Breast epithelium (tissue), 4 donors: Measurements from ENCODE around the gene ALOX5. TPM values are rescaled to one million over a fixed set of nuclear protein-coding genes. Genes with fewer than 3 reads are reported as not detected.
"Not testable (repeated sequence)": the region's sequence is repeated elsewhere in the genome, so short reads cannot be mapped to it uniquely, and the experiment has no call there.

Experiments used
- DNase-seq, 2 donors: peaks; one replicate each; pipeline ENCODE4 v3.0.0-alpha.2; 2019; ENCODE audit warnings: low spot score in 2 of 2
- H3K27ac ChIP-seq, 2 donors: fragments of 200-600 bp; sonication (generic) in 1 of 2; one replicate each; pipeline ENCODE4 v1.5.1; 2016 to 2019; ENCODE audit warnings: mild to moderate bottlenecking in 1 of 2
- H3K27me3 ChIP-seq, 2 donors: fragments of 200-600 bp; sonication (generic) in 1 of 2; one replicate each; pipeline versions ENCODE4 v1.5.1 to v1.6.0; 2017 to 2019; ENCODE audit warnings: control low read depth in 1 of 2, mild to moderate bottlenecking in 1 of 2
- H3K36me3 ChIP-seq: fragments of 200-600 bp; one replicate; pipeline ENCODE4 v1.5.1; 2019
- H3K4me1 ChIP-seq, 2 donors: fragments of 200-600 bp; sonication (generic); one replicate each; pipeline ENCODE4 v1.5.1; 2016 to 2019; ENCODE audit warnings: control low read depth in 1 of 2
- H3K4me3 ChIP-seq, 3 donors: fragments of 200-600 bp; sonication (generic); 1 replicate in 2 of 3; 2 replicates in 1 of 3; pipeline ENCODE4 v1.5.1; 2016 to 2019; ENCODE audit warnings: mild to moderate bottlenecking in 3 of 3, moderate library complexity in 2 of 3
- H3K9me3 ChIP-seq, 2 donors: fragments of 200-600 bp; sonication (generic) in 1 of 2; one replicate each; pipeline ENCODE4 v1.5.1; 2016 to 2019; ENCODE audit warnings: control low read depth in 1 of 2
- POLR2A ChIP-seq: fragments of 450-650 bp; IDR thresholded peaks from one replicate; pipeline ENCODE4 v1.6.1; 2016; ENCODE audit warnings: antibody characterized with exemption, mild to moderate bottlenecking, moderate library complexity
- POLR2AphosphoS5 ChIP-seq, 3 donors: sonication (generic); formaldehyde crosslinking; IDR thresholded peaks; one replicate each; pipeline ENCODE4 v1.6.1; 2017; ENCODE audit warnings: antibody characterized with exemption in 3 of 3
- intact Hi-C: fragments of 100-400 bp; cut with DNase I; formaldehyde crosslinking; loops from one replicate; pipeline ENCODE4 v1.15.1; 2023; ENCODE audit warnings: low total_unique reads
- total RNA-seq, 3 donors: library from RNA; depleted of rRNA; stranded (reverse); fragments of >200 nt; gene quantifications; one replicate each; pipeline ENCODE4 v1.1.0, GENCODE V29; 2016
- TF ChIP-seq, protein P1 (sequence below), 3 donors: fragments of 450-650 bp; IDR thresholded peaks; one replicate each; pipeline ENCODE4 v1.5.1; 2016 to 2017; ENCODE audit warnings: antibody characterized with exemption in 3 of 3, mild to moderate bottlenecking in 3 of 3, moderate library complexity in 3 of 3

The ALOX5 gene
- total RNA-seq, 3 donors from 2014 or later: 33.4 to 67.5 (median 49.0) TPM

DNA sequence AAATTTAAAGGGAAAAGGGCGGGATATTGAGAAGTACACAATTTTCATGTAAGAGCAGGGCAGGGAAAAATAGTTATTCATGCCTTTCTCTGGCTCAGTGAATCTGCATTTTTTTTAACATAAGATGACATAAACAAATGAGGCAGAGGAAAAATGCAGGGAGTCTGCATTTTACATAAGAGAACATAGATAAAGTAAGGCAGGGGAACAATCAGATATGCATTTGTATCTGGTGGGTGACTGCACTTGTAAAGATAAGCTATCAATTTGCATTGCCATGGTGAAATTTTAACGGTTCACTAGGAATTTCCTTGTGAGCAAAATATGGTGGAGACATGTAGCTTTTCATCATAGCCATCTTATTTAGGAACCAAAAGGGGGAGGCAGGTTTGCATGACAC lies 33.5 kb downstream of the ALOX5 start:
- no peaks in the 10 kb centered on the region for H3K36me3 ChIP-seq
- H3K4me1 ChIP-seq: no peaks in the 10 kb centered on the region
- no peak overlapping the region for H3K4me3 ChIP-seq
- DNase-seq: no peak
- no peaks in the 10 kb centered on the region for H3K27me3 ChIP-seq
- intact Hi-C loops: no loop called here
- no peak for TF ChIP-seq POLR2AphosphoS5 (IDR thresholded peaks at IDR 0.05)
- TF ChIP-seq, protein P1, sequence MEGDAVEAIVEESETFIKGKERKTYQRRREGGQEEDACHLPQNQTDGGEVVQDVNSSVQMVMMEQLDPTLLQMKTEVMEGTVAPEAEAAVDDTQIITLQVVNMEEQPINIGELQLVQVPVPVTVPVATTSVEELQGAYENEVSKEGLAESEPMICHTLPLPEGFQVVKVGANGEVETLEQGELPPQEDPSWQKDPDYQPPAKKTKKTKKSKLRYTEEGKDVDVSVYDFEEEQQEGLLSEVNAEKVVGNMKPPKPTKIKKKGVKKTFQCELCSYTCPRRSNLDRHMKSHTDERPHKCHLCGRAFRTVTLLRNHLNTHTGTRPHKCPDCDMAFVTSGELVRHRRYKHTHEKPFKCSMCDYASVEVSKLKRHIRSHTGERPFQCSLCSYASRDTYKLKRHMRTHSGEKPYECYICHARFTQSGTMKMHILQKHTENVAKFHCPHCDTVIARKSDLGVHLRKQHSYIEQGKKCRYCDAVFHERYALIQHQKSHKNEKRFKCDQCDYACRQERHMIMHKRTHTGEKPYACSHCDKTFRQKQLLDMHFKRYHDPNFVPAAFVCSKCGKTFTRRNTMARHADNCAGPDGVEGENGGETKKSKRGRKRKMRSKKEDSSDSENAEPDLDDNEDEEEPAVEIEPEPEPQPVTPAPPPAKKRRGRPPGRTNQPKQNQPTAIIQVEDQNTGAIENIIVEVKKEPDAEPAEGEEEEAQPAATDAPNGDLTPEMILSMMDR (IDR thresholded peaks at IDR 0.05): no peak
- TF ChIP-seq POLR2A: no peak
- H3K27ac ChIP-seq: no peak overlapping the region
- no peaks in the 10 kb centered on the region for H3K9me3 ChIP-seq

DNA sequence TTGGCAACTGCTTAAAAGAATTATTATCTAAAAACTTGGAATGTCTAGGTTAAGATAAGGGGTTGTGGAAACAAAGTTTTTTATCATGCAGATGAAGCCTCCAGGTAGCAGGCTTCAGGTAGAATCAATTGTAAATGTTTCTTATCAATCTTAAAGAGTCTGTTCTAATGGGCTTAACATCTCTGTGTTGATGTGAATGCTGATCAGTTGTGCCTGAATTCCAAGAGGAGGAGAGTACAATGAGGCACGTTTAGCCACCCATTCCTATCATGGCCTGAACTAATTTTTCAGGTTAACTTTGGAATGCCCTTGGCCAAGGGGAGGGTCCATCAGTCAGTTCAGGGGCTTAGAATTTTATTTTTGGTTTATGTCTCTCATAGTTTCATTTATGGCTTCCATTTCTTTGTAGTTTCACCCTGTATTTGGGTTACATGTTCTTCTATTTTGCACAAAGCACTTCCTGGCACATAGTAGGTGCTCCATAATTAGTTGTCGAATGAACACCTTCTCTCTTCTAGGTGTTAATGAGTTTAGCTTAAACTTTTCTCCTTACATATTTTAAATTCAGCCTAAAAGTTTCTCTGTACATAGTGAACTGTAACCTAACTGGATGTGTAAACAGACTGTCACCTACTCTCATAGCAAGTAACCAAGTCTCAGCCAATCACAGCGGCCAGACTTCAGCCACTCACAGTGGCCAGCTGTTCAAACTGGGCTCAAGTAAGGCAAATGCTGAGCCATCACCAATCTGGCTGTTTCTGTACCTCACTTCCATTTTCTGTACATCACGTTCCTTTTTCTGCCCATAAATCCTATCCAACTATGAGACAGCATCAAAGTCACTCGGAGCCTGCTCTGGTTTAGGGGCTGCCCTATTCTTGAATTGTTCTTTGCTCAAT lies 34.7 kb downstream of the ALOX5 start:
- no peak for DNase-seq
- no peak for TF ChIP-seq POLR2AphosphoS5 (IDR thresholded peaks at IDR 0.05)
- TF ChIP-seq POLR2A: no peak
- TF ChIP-seq, protein P1 (IDR thresholded peaks at IDR 0.05): no peak
- intact Hi-C loops: no loop called here
- Histone ChIP-seq H3K27ac (no peak overlapping the region), H3K4me3 (no peak overlapping the region), H3K9me3 (no peaks in the 10 kb centered on the region), H3K27me3 (no peaks in the 10 kb centered on the region), H3K4me1 (no peaks in the 10 kb centered on the region), H3K36me3 (no peaks in the 10 kb centered on the region)

DNA sequence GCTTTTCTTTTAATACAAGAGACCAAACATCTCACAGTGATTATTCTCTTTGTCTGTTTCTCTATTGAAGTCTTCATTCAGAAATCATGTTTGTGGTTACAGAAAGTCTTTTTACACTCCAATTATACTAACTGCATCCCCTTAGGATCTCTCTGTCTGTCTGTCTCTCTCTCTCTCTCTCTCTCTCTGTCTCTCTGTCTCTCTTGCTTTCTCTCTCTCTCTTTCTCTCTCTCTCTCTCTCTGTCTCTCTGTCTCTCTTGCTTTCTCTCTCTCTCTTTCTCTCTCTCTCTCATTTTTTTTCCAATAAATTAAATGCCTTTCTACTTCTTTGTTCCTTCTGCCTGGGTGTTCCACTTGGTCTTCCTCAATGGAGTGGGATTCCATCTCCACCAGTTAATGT lies 35.3 kb downstream of the ALOX5 start:
- H3K27me3 ChIP-seq, intact Hi-C loops, H3K4me3 ChIP-seq, DNase-seq, H3K4me1 ChIP-seq, H3K36me3 ChIP-seq, H3K27ac ChIP-seq, H3K9me3 ChIP-seq: not testable (repeated sequence)

DNA sequence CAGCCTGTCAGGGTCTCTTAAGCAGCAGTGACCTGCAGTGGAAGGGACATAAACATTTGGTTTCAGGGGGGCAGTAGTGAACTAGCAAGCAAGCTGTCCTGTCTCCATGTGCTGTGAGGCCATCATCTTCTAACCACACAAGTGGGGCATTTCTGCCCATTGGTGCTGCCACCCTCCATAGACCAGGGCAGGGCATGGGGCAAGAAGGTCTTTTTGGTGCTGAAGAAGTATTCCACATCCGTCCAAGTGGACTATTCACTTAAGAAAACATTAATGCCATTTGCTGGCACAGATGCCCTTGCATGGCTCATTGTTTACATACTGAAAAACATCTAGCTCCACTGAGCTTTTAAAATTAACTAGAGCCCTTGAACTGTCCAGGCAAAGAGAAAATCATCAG lies 35.8 kb downstream of the ALOX5 start:
- Histone ChIP-seq H3K27ac (no peak overlapping the region), H3K4me1 (no peaks in the 10 kb centered on the region), H3K9me3 (no peaks in the 10 kb centered on the region), H3K4me3 (no peak overlapping the region), H3K27me3 (no peaks in the 10 kb centered on the region), H3K36me3 (no peaks in the 10 kb centered on the region)
- intact Hi-C loops: no loop called here
- no peak for DNase-seq
- TF ChIP-seq POLR2A (no peak), POLR2AphosphoS5 (IDR thresholded peaks at IDR 0.05) (no peak)
- TF ChIP-seq, protein P1 (IDR thresholded peaks at IDR 0.05): no peak

DNA sequence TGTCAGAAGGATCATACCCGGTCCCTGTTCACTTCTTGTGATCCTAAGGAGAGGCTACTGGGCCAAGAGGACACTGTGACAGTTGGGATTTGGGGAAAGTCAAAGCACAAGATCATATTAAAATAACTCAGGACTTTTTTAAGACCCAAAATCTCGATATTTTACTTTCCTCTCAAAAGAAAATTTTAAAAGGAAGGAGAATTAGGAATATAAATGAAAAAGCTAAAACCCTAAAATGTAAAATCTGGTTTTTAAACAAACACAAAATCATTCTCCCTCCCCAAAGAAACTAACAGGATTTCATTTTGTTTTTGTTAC lies 36.4 kb downstream of the ALOX5 start:
- no peak for TF ChIP-seq POLR2AphosphoS5 (IDR thresholded peaks at IDR 0.05)
- no peak for TF ChIP-seq POLR2A
- TF ChIP-seq, protein P1 (IDR thresholded peaks at IDR 0.05): no peak
- no peaks in the 10 kb centered on the region for H3K36me3 ChIP-seq
- H3K9me3 ChIP-seq: no peaks in the 10 kb centered on the region
- no peak overlapping the region for H3K4me3 ChIP-seq
- H3K27ac ChIP-seq: no peak overlapping the region
- no peak for DNase-seq
- intact Hi-C loops: no loop called here
- H3K27me3 ChIP-seq: no peaks in the 10 kb centered on the region
- H3K4me1 ChIP-seq: no peaks in the 10 kb centered on the region
